ENCODE data around the gene NCKAP5. TPM values are rescaled to one million over a fixed set of nuclear protein-coding genes. Genes with fewer than 3 reads are reported as not detected.
A peak's percentile ranks its signal among the peaks of the same experiment; 100 is the strongest.

Gene NCKAP5
- total and polyA plus RNA-seq, 4 donors, result 0.57 to 2.8 (median 2.4) TPM

GRCh38 chr2:133241224-133241571, 327.1 kb downstream of the NCKAP5 start:
- Histone ChIP-seq H3K4me3 (ENCODE audit: low read depth in 1 of 3, low read length in 3 of 3) (peak overlapping the region in 1 of 3 donors; percentile 42), H3K36me3 (ENCODE audit: control insufficient read depth in 4 of 4, insufficient read depth in 3 of 4, low read depth in 1 of 4, low read length in 3 of 4) (no peaks in the 10 kb centered on the region), H3K27me3 (ENCODE audit: control insufficient read depth in 4 of 4, insufficient read depth in 4 of 4, low read length in 3 of 4) (no peaks in the 10 kb centered on the region), H3K9me3 (ENCODE audit: control insufficient read depth in 4 of 4, low read length in 3 of 4) (no peaks in the 10 kb centered on the region), H3K4me1 (ENCODE audit: control insufficient read depth in 4 of 4, insufficient read depth in 4 of 4, low read length in 3 of 4) (peaks cover 0 to 5% (median 4%) of the 10 kb centered on the region in 4 donors), H3K27ac (ENCODE audit: low read depth in 1 of 2, low read length in 2 of 2) (no peak overlapping the region), H3K9ac (ENCODE audit: low read depth in 1 of 2, low read length in 2 of 2) (no peak overlapping the region)
- no peak for DNase-seq (ENCODE audit: low spot score)
- 40% methylated on average over 2 of the region's 2 CpGs for WGBS
- no peak for TF ChIP-seq RXRA (IDR thresholded peaks at IDR 0.05)
- no peak for TF ChIP-seq HNF4G (IDR thresholded peaks at IDR 0.05)
- no peak for TF ChIP-seq JUND (IDR thresholded peaks at IDR 0.05)
- no peak for TF ChIP-seq EGR1 (IDR thresholded peaks at IDR 0.05; ENCODE audit: low read depth in 2 of 2)
- TF ChIP-seq FOXA2 (IDR thresholded peaks at IDR 0.05), result no peak
- TF ChIP-seq GABPA (IDR thresholded peaks at IDR 0.05 in 1 of 2, conservative IDR thresholded peaks at IDR 0.05 in 1 of 2), result no peak
- TF ChIP-seq TAF1 (conservative IDR thresholded peaks at IDR 0.05), result no peak
- TF ChIP-seq, protein P1, sequence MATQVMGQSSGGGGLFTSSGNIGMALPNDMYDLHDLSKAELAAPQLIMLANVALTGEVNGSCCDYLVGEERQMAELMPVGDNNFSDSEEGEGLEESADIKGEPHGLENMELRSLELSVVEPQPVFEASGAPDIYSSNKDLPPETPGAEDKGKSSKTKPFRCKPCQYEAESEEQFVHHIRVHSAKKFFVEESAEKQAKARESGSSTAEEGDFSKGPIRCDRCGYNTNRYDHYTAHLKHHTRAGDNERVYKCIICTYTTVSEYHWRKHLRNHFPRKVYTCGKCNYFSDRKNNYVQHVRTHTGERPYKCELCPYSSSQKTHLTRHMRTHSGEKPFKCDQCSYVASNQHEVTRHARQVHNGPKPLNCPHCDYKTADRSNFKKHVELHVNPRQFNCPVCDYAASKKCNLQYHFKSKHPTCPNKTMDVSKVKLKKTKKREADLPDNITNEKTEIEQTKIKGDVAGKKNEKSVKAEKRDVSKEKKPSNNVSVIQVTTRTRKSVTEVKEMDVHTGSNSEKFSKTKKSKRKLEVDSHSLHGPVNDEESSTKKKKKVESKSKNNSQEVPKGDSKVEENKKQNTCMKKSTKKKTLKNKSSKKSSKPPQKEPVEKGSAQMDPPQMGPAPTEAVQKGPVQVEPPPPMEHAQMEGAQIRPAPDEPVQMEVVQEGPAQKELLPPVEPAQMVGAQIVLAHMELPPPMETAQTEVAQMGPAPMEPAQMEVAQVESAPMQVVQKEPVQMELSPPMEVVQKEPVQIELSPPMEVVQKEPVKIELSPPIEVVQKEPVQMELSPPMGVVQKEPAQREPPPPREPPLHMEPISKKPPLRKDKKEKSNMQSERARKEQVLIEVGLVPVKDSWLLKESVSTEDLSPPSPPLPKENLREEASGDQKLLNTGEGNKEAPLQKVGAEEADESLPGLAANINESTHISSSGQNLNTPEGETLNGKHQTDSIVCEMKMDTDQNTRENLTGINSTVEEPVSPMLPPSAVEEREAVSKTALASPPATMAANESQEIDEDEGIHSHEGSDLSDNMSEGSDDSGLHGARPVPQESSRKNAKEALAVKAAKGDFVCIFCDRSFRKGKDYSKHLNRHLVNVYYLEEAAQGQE (IDR thresholded peaks at IDR 0.05), result no peak
- TF ChIP-seq, protein P2, sequence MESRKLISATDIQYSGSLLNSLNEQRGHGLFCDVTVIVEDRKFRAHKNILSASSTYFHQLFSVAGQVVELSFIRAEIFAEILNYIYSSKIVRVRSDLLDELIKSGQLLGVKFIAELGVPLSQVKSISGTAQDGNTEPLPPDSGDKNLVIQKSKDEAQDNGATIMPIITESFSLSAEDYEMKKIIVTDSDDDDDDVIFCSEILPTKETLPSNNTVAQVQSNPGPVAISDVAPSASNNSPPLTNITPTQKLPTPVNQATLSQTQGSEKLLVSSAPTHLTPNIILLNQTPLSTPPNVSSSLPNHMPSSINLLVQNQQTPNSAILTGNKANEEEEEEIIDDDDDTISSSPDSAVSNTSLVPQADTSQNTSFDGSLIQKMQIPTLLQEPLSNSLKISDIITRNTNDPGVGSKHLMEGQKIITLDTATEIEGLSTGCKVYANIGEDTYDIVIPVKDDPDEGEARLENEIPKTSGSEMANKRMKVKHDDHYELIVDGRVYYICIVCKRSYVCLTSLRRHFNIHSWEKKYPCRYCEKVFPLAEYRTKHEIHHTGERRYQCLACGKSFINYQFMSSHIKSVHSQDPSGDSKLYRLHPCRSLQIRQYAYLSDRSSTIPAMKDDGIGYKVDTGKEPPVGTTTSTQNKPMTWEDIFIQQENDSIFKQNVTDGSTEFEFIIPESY (IDR thresholded peaks at IDR 0.05), result no peak
- TF ChIP-seq HNF4A (conservative IDR thresholded peaks at IDR 0.05), result no peak
- TF ChIP-seq, protein P3, sequence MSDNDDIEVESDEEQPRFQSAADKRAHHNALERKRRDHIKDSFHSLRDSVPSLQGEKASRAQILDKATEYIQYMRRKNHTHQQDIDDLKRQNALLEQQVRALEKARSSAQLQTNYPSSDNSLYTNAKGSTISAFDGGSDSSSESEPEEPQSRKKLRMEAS (IDR thresholded peaks at IDR 0.05), result no peak
- TF ChIP-seq SP1 (IDR thresholded peaks at IDR 0.05), result no peak
- TF ChIP-seq CTCF (IDR thresholded peaks at IDR 0.05; ENCODE audit: low read depth, low read length, missing input control), result no peak
- no peak for TF ChIP-seq FOXA1 (IDR thresholded peaks at IDR 0.05)
- TF ChIP-seq YY1 (IDR thresholded peaks at IDR 0.05), result no peak
- TF ChIP-seq ATF3 (IDR thresholded peaks at IDR 0.05), result no peak
